ENCODE measurements around the gene DLX3.

DLX3 gene

DNA sequence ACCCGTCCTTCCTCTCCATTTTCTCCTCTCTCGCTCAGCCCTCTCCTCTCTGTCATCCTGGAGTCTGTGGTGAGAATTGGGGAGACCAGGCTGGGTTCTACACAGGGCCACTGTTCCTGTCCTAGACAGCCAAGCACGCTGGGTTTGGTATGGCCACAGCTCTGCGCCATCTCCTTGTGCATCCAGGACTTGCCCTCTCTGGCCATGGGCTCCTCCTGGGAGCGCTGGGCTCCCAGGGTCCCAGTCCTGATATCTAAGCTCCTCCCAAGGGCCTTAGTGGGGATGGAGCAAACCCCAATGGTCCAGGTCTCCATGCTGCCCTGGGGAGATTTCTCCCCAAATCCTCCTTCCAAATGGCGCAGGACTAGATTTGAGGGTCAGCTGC, 33.7 kb upstream of the DLX3 start:
- DNase-seq (ENCODE audit: low read depth): no peak
- TF ChIP-seq, protein P1, sequence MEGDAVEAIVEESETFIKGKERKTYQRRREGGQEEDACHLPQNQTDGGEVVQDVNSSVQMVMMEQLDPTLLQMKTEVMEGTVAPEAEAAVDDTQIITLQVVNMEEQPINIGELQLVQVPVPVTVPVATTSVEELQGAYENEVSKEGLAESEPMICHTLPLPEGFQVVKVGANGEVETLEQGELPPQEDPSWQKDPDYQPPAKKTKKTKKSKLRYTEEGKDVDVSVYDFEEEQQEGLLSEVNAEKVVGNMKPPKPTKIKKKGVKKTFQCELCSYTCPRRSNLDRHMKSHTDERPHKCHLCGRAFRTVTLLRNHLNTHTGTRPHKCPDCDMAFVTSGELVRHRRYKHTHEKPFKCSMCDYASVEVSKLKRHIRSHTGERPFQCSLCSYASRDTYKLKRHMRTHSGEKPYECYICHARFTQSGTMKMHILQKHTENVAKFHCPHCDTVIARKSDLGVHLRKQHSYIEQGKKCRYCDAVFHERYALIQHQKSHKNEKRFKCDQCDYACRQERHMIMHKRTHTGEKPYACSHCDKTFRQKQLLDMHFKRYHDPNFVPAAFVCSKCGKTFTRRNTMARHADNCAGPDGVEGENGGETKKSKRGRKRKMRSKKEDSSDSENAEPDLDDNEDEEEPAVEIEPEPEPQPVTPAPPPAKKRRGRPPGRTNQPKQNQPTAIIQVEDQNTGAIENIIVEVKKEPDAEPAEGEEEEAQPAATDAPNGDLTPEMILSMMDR (IDR thresholded peaks at IDR 0.05; ENCODE audit: low read depth, low read length, missing control alignments): no peak
- no peak overlapping the region for H3K4me3 ChIP-seq (ENCODE audit: low read depth, low read length)

DNA sequence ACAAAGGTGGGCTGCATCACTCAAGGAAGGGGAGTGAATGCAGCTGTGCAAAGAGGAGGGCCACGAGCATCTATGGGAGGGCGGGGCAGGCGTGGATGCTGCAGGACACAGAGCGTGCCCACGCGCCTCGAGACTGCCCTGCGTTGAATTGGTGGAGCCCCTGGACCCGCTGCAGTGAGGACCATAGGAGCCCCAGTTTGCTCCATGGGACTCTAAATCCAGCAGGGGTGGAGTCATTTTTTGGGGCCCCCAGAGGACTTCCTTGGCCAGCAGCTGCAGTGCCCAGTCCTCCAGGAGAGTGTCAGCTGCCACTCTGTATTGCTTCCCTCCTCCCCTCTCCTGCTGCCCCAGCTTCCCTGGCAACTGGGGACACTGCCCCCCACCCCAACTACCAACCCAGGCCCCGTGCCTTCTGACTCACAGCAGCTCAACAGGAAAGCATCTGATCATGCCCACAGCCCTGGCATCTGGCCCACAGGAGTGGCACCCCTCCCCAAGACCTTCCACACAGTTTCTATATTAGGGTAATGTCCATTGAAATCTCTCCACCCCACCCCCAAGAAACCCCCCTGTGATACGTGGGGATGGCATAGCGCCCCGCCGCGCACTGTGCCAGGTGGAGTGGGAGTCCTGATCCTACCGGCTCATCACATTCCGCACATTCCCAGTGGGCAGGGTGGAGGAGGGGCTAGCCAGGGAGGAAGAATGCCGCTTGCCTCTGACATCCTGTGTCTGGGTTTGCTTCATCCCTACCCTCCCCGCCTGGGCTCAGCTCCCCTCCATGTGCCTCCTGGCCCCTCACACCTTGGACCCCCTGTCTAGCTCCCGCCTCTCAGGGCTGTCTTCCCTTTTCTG, 33.1 kb upstream of the DLX3 start:
- no peak for DNase-seq (ENCODE audit: low read depth)
- H3K4me3 ChIP-seq (ENCODE audit: low read depth, low read length): no peak overlapping the region
- TF ChIP-seq, protein P1 (IDR thresholded peaks at IDR 0.05; ENCODE audit: low read depth, low read length, missing control alignments): no peak

DNA sequence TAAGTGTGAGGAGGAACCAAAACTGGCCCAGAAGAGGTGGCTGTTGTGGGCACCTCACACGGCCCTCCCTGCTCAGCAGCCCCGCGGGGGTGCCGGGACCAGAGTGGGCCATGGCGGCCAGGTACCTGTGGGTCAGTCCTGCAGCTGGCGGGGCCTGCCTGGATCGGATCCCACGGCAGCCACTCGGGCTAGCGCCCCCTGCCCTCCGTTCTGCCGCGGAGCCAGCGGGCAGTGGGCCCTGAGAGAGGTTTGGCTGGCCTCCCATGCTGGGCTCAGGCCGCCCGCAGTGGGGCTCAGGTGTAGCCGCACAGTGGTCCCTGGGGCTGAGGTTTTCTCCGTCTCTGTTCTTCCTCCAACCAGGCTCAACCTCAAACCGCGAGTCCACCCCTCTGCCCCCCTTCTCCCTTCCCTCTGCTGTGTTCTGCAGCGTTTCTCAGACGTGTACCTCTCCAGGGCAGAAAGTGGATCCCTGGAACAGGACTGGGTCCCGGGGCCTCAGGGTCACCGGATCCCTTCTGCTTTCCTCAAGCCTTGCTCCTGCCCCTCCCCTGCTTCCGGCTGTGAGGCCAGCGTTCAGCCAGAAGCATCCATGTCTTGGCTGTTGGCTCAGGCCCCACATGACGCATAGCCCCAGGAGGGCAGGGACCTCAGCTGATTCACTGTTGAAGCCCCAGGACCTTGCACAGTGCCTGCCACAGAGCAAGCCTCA, 32.3 kb upstream of the DLX3 start:
- no peak overlapping the region for H3K4me3 ChIP-seq (ENCODE audit: low read depth, low read length)

DNA sequence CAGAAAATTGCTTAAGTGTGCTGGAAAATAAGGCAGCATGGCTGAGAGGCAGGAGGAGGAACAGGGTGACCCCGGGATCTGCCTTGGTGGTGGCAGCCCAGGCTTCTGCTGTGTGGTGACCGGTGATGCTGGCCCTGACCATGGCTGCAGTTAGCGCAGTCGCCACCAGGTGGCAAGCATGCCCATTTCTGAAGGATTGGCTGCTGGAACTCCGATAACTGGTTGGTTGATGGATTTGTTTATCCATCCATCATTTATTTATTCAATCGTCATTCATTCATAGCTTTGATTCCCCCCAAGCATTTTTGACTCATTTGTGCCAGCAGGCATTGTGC, 31.8 kb upstream of the DLX3 start:
- TF ChIP-seq, protein P1 (IDR thresholded peaks at IDR 0.05; ENCODE audit: low read depth, low read length, missing control alignments): peak; percentile 98
- no peak overlapping the region for H3K4me3 ChIP-seq (ENCODE audit: low read depth, low read length)
- no peak for DNase-seq (ENCODE audit: low read depth)

More for the DNA sequence above, 32.3 kb upstream of the DLX3 start:
- TF ChIP-seq, protein P1 (IDR thresholded peaks at IDR 0.05; ENCODE audit: low read depth, low read length, missing control alignments): no peak
- no peak for DNase-seq (ENCODE audit: low read depth)

DNA sequence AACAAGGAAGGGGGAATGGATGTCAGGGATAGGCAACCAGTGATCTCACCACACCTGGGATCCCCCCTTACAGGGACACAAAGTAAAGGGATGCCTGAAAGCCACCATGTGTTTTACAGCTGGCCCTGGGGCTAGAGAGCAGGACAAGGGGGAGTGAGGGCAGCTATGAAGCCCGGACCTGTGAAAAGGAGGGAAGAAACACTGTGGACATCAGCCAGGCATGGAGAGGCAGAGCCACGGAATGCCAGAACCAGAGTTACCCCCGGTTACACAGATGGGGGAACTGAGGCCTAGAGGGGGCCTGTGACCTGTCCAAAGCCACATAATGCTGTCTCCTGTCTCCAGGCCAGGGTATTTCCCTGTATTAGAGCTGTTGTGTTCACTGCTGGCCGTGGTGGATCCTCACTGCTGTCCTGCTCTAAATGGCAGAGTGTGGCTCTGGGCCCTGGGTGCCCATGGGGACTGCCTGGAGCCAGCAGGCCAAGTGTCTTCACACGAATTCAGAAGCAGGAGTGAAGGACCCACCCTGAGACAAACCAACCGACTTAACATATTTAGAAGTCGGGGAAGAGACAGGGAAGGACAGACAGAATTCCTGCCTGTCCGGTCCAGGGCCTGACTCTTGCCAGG, 31.1 kb upstream of the DLX3 start:
- DNase-seq (ENCODE audit: low read depth): no peak
- no peak overlapping the region for H3K4me3 ChIP-seq (ENCODE audit: low read depth, low read length)
- TF ChIP-seq, protein P1 (IDR thresholded peaks at IDR 0.05; ENCODE audit: low read depth, low read length, missing control alignments): no peak

DNA sequence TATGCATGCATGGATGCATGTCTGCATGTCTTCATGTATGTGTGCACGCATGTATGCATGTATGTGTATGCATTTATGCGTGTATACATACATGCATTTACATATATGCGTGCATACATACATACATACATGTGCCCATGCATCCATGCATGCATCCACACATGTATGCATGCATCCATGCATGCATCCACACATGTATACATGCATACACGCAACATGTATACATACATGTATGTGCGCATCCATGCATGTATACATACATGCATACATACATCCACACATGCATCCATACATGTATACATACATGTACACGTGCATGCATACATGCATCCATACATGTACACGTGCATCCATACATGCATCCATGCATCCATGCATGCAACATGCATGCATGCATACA, 29.8 kb upstream of the DLX3 start:
- no peak overlapping the region for H3K4me3 ChIP-seq (ENCODE audit: low read depth, low read length)
- TF ChIP-seq, protein P1 (IDR thresholded peaks at IDR 0.05; ENCODE audit: low read depth, low read length, missing control alignments): no peak
- no peak for DNase-seq (ENCODE audit: low read depth)
